ENCODE data around the gene UBE2R2. TPM values are rescaled to one million over a fixed set of nuclear protein-coding genes. Genes with fewer than 3 reads are reported as not detected.

The UBE2R2 gene
- total and polyA plus RNA-seq, 10 of the 15 experiments (the other 5 are each of a cell fraction or from before 2014, with no cell fraction given): 7.2 to 32.8 (median 17.2) TPM

GRCh38 chr9:33926746-33927485 lies 110.0 kb downstream of the UBE2R2 start:
- in situ Hi-C loops (cut with MboI): no loop called here
- 88% methylated on average over 17 of the region's 17 CpGs for WGBS (ENCODE audit: insufficient coverage, insufficient replicate concordance, low lambda C conversion rate, missing lambda C conversion rate)
- intact Hi-C loops (cut with micrococcal nuclease; ENCODE audit: unreplicated experiment): loop anchor here (5.0 kb wide), 1 partner anchor 145 kb away; no protein-coding TSS in a partner anchor
- Histone ChIP-seq H3K27ac (ENCODE audit: control insufficient read depth, insufficient read depth) (no peak overlapping the region), H3K4me2 (ENCODE audit: control insufficient read depth, insufficient read depth) (no peak overlapping the region), H3K4me1 (ENCODE audit: control insufficient read depth, insufficient read depth, low read length) (no peaks in the 10 kb centered on the region), H3K4me3 (no peak overlapping the region), H2AFZ (ENCODE audit: control insufficient read depth, low read depth, low read length) (no peak overlapping the region), H3K79me2 (ENCODE audit: control insufficient read depth, insufficient read depth, low read length) (no peaks in the 10 kb centered on the region), H3K36me3 (ENCODE audit: control insufficient read depth in 2 of 2, insufficient read depth in 2 of 2, low read length in 1 of 2) (peaks cover 39 to 62% of the 10 kb centered on the region in 2 experiments), H3K9ac (ENCODE audit: control insufficient read depth, insufficient read depth, low read length) (no peak overlapping the region), H3K9me3 (replicated peaks; ENCODE audit: control insufficient read depth, insufficient read depth, low read length) (no peaks in the 10 kb centered on the region), H3K27me3 (replicated peaks in 1 of 2; ENCODE audit: control insufficient read depth in 2 of 2, insufficient read depth in 2 of 2, low read length in 1 of 2) (no peaks in the 10 kb centered on the region), H4K20me1 (ENCODE audit: control insufficient read depth, insufficient read depth) (no peaks in the 10 kb centered on the region)
- SMC1A ChIA-PET (ENCODE audit: uncharacterized antibody, unreplicated experiment): interaction anchor here (1.2 kb wide), 1 partner anchor 113 kb away, joined by 4 read pairs; no protein-coding TSS in a partner anchor
- POLR2A ChIA-PET: no interaction called here
- BruUV-seq (replicated peaks): no TSS peak
- TF ChIP-seq LARP7 (IDR thresholded peaks at IDR 0.05) (no peak), MTA3 (IDR thresholded peaks at IDR 0.05; ENCODE audit: borderline replicate concordance, low read length) (no peak), SMC3 (IDR thresholded peaks at IDR 0.05; ENCODE audit: borderline replicate concordance, low read length) (no peak), RBBP5 (conservative IDR thresholded peaks at IDR 0.05) (no peak), MTA2 (IDR thresholded peaks at IDR 0.05; ENCODE audit: low read depth) (no peak), NFYA (IDR thresholded peaks at IDR 0.05; ENCODE audit: borderline replicate concordance, low read depth, low read length) (no peak), POLR2AphosphoS2 (IDR thresholded peaks at IDR 0.05; ENCODE audit: low read depth, low read length) (no peak), CEBPB (IDR thresholded peaks at IDR 0.05; ENCODE audit: borderline replicate concordance in 1 of 2, low read depth in 2 of 2, low read length in 2 of 2) (no peak), BCL11A (IDR thresholded peaks at IDR 0.05; ENCODE audit: low read depth, low read length) (no peak), E2F4 (IDR thresholded peaks at IDR 0.05; ENCODE audit: low read depth, low read length) (no peak), GATAD2B (conservative IDR thresholded peaks at IDR 0.05; ENCODE audit: low read depth) (no peak), SREBF2 (IDR thresholded peaks at IDR 0.05; ENCODE audit: low read length) (no peak), HDAC2 (IDR thresholded peaks at IDR 0.05) (no peak), NFIC (IDR thresholded peaks at IDR 0.05; ENCODE audit: low read depth, low read length) (no peak), IRF4 (IDR thresholded peaks at IDR 0.05; ENCODE audit: low read depth, low read length) (no peak)
- no peak for DNase-seq (ENCODE audit: low read depth, low spot score)
- no peak for FAIRE-seq
- RAD21 ChIA-PET (ENCODE audit: unreplicated experiment): no interaction called here
- CTCF ChIA-PET: interaction anchor here (2.5 to 3.8 kb wide), 2 partner anchors 113 to 147 kb away, joined by 28 read pairs; no protein-coding TSS in a partner anchor
- ATAC-seq: no peak

Data from GM12878 (cell line).